ENCODE measurements around the gene MTHFD2L.

Gene MTHFD2L

GRCh38 chr4:74217365-74217764 lies 59.4 kb downstream of the MTHFD2L start:
- no peak for DNase-seq
- H3K9ac ChIP-seq (ENCODE audit: low read length): no peak overlapping the region
- H3K4me1 ChIP-seq (ENCODE audit: low read length): peaks cover 15% of the 10 kb centered on the region
- no peak overlapping the region for H3K27ac ChIP-seq (ENCODE audit: low read length)
- H3K27me3 ChIP-seq (replicated peaks; ENCODE audit: insufficient read depth, low read length): no peaks in the 10 kb centered on the region
- H3K36me3 ChIP-seq (replicated peaks; ENCODE audit: insufficient read depth, low read length): no peaks in the 10 kb centered on the region
- H3K9me3 ChIP-seq (replicated peaks; ENCODE audit: insufficient read depth, low read length): no peaks in the 10 kb centered on the region
- no peaks in the 10 kb centered on the region for H3K79me2 ChIP-seq (ENCODE audit: low read length)
- no peaks in the 10 kb centered on the region for H3F3A ChIP-seq (ENCODE audit: insufficient read depth, low read length)
- no peaks in the 10 kb centered on the region for H3K9me2 ChIP-seq (replicated peaks; ENCODE audit: insufficient read depth, low read length)
- H4K20me1 ChIP-seq (ENCODE audit: insufficient read depth, low read length): no peaks in the 10 kb centered on the region
- no peak overlapping the region for H3K4me3 ChIP-seq (ENCODE audit: low read length)
- H2AFZ ChIP-seq (ENCODE audit: low read length): no peak overlapping the region
- TF ChIP-seq EZH2phosphoT487 (IDR thresholded peaks at IDR 0.05; ENCODE audit: low read length) (no peak), EZH2 (optimal IDR thresholded peaks at IDR 0.05; ENCODE audit: low read depth, low read length) (no peak), CTCF (IDR thresholded peaks at IDR 0.05; ENCODE audit: low read length) (no peak)
- no peak overlapping the region for H3K4me2 ChIP-seq (ENCODE audit: low read depth, low read length)

- no peak for DNase-seq
- Histone ChIP-seq H3F3A (ENCODE audit: insufficient read depth, low read length) (no peaks in the 10 kb centered on the region), H3K4me1 (ENCODE audit: low read length) (peaks cover 15% of the 10 kb centered on the region), H4K20me1 (ENCODE audit: insufficient read depth, low read length) (no peaks in the 10 kb centered on the region), H3K79me2 (ENCODE audit: low read length) (no peaks in the 10 kb centered on the region), H3K27me3 (replicated peaks; ENCODE audit: insufficient read depth, low read length) (no peaks in the 10 kb centered on the region), H2AFZ (ENCODE audit: low read length) (no peak overlapping the region), H3K4me2 (ENCODE audit: low read depth, low read length) (no peak overlapping the region), H3K9me3 (replicated peaks; ENCODE audit: insufficient read depth, low read length) (no peaks in the 10 kb centered on the region), H3K4me3 (ENCODE audit: low read length) (no peak overlapping the region), H3K36me3 (replicated peaks; ENCODE audit: insufficient read depth, low read length) (no peaks in the 10 kb centered on the region), H3K27ac (ENCODE audit: low read length) (no peak overlapping the region), H3K9ac (ENCODE audit: low read length) (no peak overlapping the region), H3K9me2 (replicated peaks; ENCODE audit: insufficient read depth, low read length) (no peaks in the 10 kb centered on the region)
- no peak for TF ChIP-seq CTCF (IDR thresholded peaks at IDR 0.05; ENCODE audit: low read length)
- no peak for TF ChIP-seq EZH2phosphoT487 (IDR thresholded peaks at IDR 0.05; ENCODE audit: low read length)
- TF ChIP-seq EZH2 (optimal IDR thresholded peaks at IDR 0.05; ENCODE audit: low read depth, low read length): no peak
Observed at GRCh38 chr4:74218201-74218600, 60.3 kb downstream of the MTHFD2L start.

- Histone ChIP-seq H2AFZ (ENCODE audit: low read length) (no peak overlapping the region), H3K4me2 (ENCODE audit: low read depth, low read length) (no peak overlapping the region), H3K9me2 (replicated peaks; ENCODE audit: insufficient read depth, low read length) (no peaks in the 10 kb centered on the region), H3K9ac (ENCODE audit: low read length) (no peak overlapping the region), H3K4me1 (ENCODE audit: low read length) (peaks cover 15% of the 10 kb centered on the region), H3F3A (ENCODE audit: insufficient read depth, low read length) (no peaks in the 10 kb centered on the region), H3K36me3 (replicated peaks; ENCODE audit: insufficient read depth, low read length) (no peaks in the 10 kb centered on the region), H3K27ac (ENCODE audit: low read length) (no peak overlapping the region), H3K27me3 (replicated peaks; ENCODE audit: insufficient read depth, low read length) (no peaks in the 10 kb centered on the region), H4K20me1 (ENCODE audit: insufficient read depth, low read length) (no peaks in the 10 kb centered on the region), H3K4me3 (ENCODE audit: low read length) (no peak overlapping the region), H3K9me3 (replicated peaks; ENCODE audit: insufficient read depth, low read length) (no peaks in the 10 kb centered on the region), H3K79me2 (ENCODE audit: low read length) (no peaks in the 10 kb centered on the region)
- DNase-seq: no peak
- TF ChIP-seq CTCF (IDR thresholded peaks at IDR 0.05; ENCODE audit: low read length) (no peak), EZH2 (optimal IDR thresholded peaks at IDR 0.05; ENCODE audit: low read depth, low read length) (no peak), EZH2phosphoT487 (IDR thresholded peaks at IDR 0.05; ENCODE audit: low read length) (no peak)
Observed at GRCh38 chr4:74219240-74219639, 61.3 kb downstream of the MTHFD2L start.

Data from MM.1S (cell line).